HCT116 (cell line): ENCODE measurements around the gene MAP9. TPM values are rescaled to one million over a fixed set of nuclear protein-coding genes. Genes with fewer than 3 reads are reported as not detected.

Source experiments
- ATAC-seq: fragments of 200-7000 bp; cut with Tn5 transposase; 2 replicates; pipeline ENCODE4 v1.9.1; 2020; ENCODE audit warnings: mild to moderate bottlenecking, moderate library complexity
- BruUV-seq: library from RNA; stranded (reverse); fragments of 400-500 nt; replicated peaks from 2 replicates; lab custom pipeline; 2021; lab: Mats Ljungman, UMichigan
- CTCF ChIA-PET: fragments of 300-600 bp; sonication (Branson Sonifier 250); formaldehyde crosslinking; loops from one replicate; lab custom pipeline; 2021; ENCODE audit warnings: antibody characterized with exemption; lab: Charles Lee
- POLR2A ChIA-PET: fragments of 300-600, 350-600 bp; sonication (Branson Sonifier 250); formaldehyde crosslinking; loops from one replicate; lab custom pipeline; 2021; ENCODE audit warnings: antibody characterized with exemption; lab: Charles Lee
- RAD21 ChIA-PET, 2 experiments: fragments of 300-600 bp; sonication (Branson Sonifier 250); formaldehyde crosslinking; loops; one replicate each; lab custom pipeline; 2023; ENCODE audit warnings: low total read pairs in 2 of 2; ENCODE audit not compliant: uncharacterized antibody in 2 of 2, unreplicated experiment in 2 of 2, low non-redundant PET in 1 of 2; lab: Charles Lee
- DNase-seq: peaks from one replicate; pipeline ENCODE4 v3.0.0-alpha.2; 2010; ENCODE audit warnings: low read depth, low spot score
- H2AFZ ChIP-seq: fragments of 200-600 bp; shearing (Covaris generic), sonication (generic); 2 replicates; pipeline ENCODE4 v1.6.1; 2017; ENCODE audit warnings: low read depth, mixed run types, mixed read lengths, antibody characterized with exemption, low read length; ENCODE audit not compliant: poor library complexity, severe bottlenecking
- H3K27ac ChIP-seq: 2 replicates; pipeline ENCODE4 v1.5.1; 2012; ENCODE audit warnings: low read depth, low read length
- H3K27me3 ChIP-seq: fragments of 200-600 bp; sonication (generic); 2 replicates; pipeline ENCODE4 v1.6.1; 2016; ENCODE audit warnings: mixed run types, low read length, mixed read lengths; ENCODE audit not compliant: insufficient read depth
- H3K36me3 ChIP-seq, 2 experiments: fragments of 200-500 bp in 1 of 2; fragments of 200-600 bp in 1 of 2; sonication (Bioruptor generic) in 1 of 2; sonication (generic) in 1 of 2; 2 replicates each; pipeline versions ENCODE4 v1.5.1 to v1.6.1; 2014 to 2016; ENCODE audit warnings: low read length in 2 of 2, inconsistent platforms in 1 of 2, mixed read lengths in 1 of 2, mixed run types in 1 of 2; ENCODE audit not compliant: insufficient read depth in 2 of 2, control insufficient read depth in 1 of 2
- H3K4me1 ChIP-seq, 2 experiments: fragments of 200-600 bp in 1 of 2; sonication (generic) in 1 of 2; 2 replicates each; pipeline versions ENCODE4 v1.5.1 to v1.6.1; 2012 to 2017; ENCODE audit warnings: low read length in 2 of 2, inconsistent platforms in 1 of 2, mild to moderate bottlenecking in 1 of 2, mixed read lengths in 1 of 2, mixed run types in 1 of 2, moderate library complexity in 1 of 2; ENCODE audit not compliant: insufficient read depth in 2 of 2, control insufficient read depth in 1 of 2
- H3K4me2 ChIP-seq: fragments of 200-600 bp; sonication (generic); 2 replicates; pipeline ENCODE4 v1.6.1; 2017; ENCODE audit warnings: mixed run types, low read length, mixed read lengths
- H3K4me3 ChIP-seq, 2 experiments: fragments of 200-600 bp in 1 of 2; sonication (generic) in 1 of 2; replicated peaks in 1 of 2; 2 replicates each; pipeline ENCODE4 v1.5.1; 2011 to 2016; ENCODE audit warnings: low read length in 2 of 2, control low read depth in 1 of 2, low read depth in 1 of 2, mild to moderate bottlenecking in 1 of 2, mixed read lengths in 1 of 2, mixed run types in 1 of 2
- H3K79me2 ChIP-seq: fragments of 200-600 bp; sonication (generic); 2 replicates; pipeline ENCODE4 v1.6.1; 2017; ENCODE audit warnings: mild to moderate bottlenecking, mixed run types, low read length, moderate library complexity, mixed read lengths; ENCODE audit not compliant: insufficient read depth
- H3K9ac ChIP-seq: fragments of 200-600 bp; sonication (generic); 2 replicates; pipeline ENCODE4 v1.6.1; 2016; ENCODE audit warnings: low read length, mixed read lengths
- H3K9me2 ChIP-seq: fragments of 200-600 bp; sonication (generic), shearing (Covaris generic); 2 replicates; pipeline ENCODE4 v1.6.1; 2017; ENCODE audit warnings: mixed run types, mild to moderate bottlenecking, moderate library complexity; ENCODE audit not compliant: insufficient read depth
- H3K9me3 ChIP-seq, 2 experiments: fragments of 200-500 bp in 1 of 2; fragments of 200-600 bp in 1 of 2; sonication (Bioruptor generic) in 1 of 2; sonication (generic) in 1 of 2; 2 replicates each; pipeline ENCODE4 v1.6.1; 2014 to 2017; ENCODE audit warnings: low read length in 2 of 2, mixed read lengths in 2 of 2, inconsistent platforms in 1 of 2, low read depth in 1 of 2, mild to moderate bottlenecking in 1 of 2, mixed run types in 1 of 2, moderate library complexity in 1 of 2; ENCODE audit not compliant: control insufficient read depth in 1 of 2, insufficient read depth in 1 of 2
- H4K20me1 ChIP-seq: fragments of 200-600 bp; sonication (generic), shearing (Covaris generic); 2 replicates; pipeline ENCODE4 v1.6.1; 2017; ENCODE audit warnings: mixed run types, mild to moderate bottlenecking, moderate library complexity; ENCODE audit not compliant: insufficient read depth
- CEBPB ChIP-seq: IDR thresholded peaks from 2 replicates; pipeline ENCODE4 v1.6.1; 2012; ENCODE audit warnings: low read depth
- EGR1 ChIP-seq: IDR thresholded peaks from 2 replicates; pipeline ENCODE4 v1.6.1; 2012; ENCODE audit warnings: low read depth
- EZH2 ChIP-seq: fragments of 200-600 bp; sonication (generic); IDR thresholded peaks from 2 replicates; pipeline ENCODE4 v1.6.1; 2017; ENCODE audit warnings: antibody characterized with exemption, mixed run types
- EZH2phosphoT487 ChIP-seq: fragments of 200-600 bp; IDR thresholded peaks from 2 replicates; pipeline ENCODE4 v1.6.1; 2018; ENCODE audit warnings: antibody characterized with exemption, borderline replicate concordance
- FOSL1 ChIP-seq: IDR thresholded peaks from 2 replicates; pipeline ENCODE4 v1.6.1; 2012; ENCODE audit warnings: low read depth
- MAX ChIP-seq: IDR thresholded peaks from 2 replicates; pipeline ENCODE4 v1.6.1; 2012
- POLR2A ChIP-seq: IDR thresholded peaks from 2 replicates; pipeline ENCODE4 v1.7.0; 2011; ENCODE audit warnings: borderline replicate concordance; ENCODE audit not compliant: insufficient read depth, insufficient read length; ENCODE audit errors: extremely low read depth
- SIN3A ChIP-seq: IDR thresholded peaks from 2 replicates; pipeline ENCODE4 v1.6.1; 2012; ENCODE audit warnings: low read depth
- TCF7L2 ChIP-seq: IDR thresholded peaks from 2 replicates; pipeline ENCODE4 v1.7.0; 2011; ENCODE audit warnings: borderline replicate concordance, inconsistent platforms; ENCODE audit not compliant: insufficient read depth, insufficient read length; ENCODE audit errors: extremely low read depth
- YY1 ChIP-seq: IDR thresholded peaks from 2 replicates; pipeline ENCODE4 v1.6.1; 2011; ENCODE audit warnings: low read length, low read depth, moderate library complexity, mild to moderate bottlenecking; ENCODE audit not compliant: insufficient replicate concordance; ENCODE audit errors: extremely low read depth
- ZFX ChIP-seq: fragments of 450-650 bp; IDR thresholded peaks from 2 replicates; pipeline ENCODE4 v1.6.1; 2017
- intact Hi-C: fragments of 100-400 bp; cut with micrococcal nuclease; formaldehyde crosslinking; loops from 2 replicates; pipeline ENCODE4 v1.10.0; 2022
- total RNA-seq: library from RNA; stranded (reverse); gene quantifications from one replicate; pipeline ENCODE4 v1.2.1, GENCODE V29; 2021; ENCODE audit not compliant: unreplicated experiment

Gene MAP9
- total RNA-seq, 1 experiment from 2014 or later = 0.32 TPM

- POLR2A ChIA-PET = no interaction called here
- RAD21 ChIA-PET = no interaction called here
- intact Hi-C loops = no loop called here
- Histone ChIP-seq H3K79me2 (no peaks in the 10 kb centered on the region), H4K20me1 (no peaks in the 10 kb centered on the region), H3K4me3 (no peak overlapping the region), H3K9me2 (no peaks in the 10 kb centered on the region), H3K4me1 (no peaks in the 10 kb centered on the region), H3K27ac (no peak overlapping the region), H3K9me3 (no peaks in the 10 kb centered on the region), H3K27me3 (no peaks in the 10 kb centered on the region), H3K36me3 (no peaks in the 10 kb centered on the region), H3K4me2 (no peak overlapping the region), H3K9ac (no peak overlapping the region), H2AFZ (no peak overlapping the region)
- TF ChIP-seq MAX (no peak), EGR1 (no peak), TCF7L2 (no peak), CEBPB (no peak), EZH2phosphoT487 (no peak), SIN3A (no peak), FOSL1 (no peak), POLR2A (no peak), EZH2 (no peak), ZFX (no peak), YY1 (no peak)
- BruUV-seq = no TSS peak
- CTCF ChIA-PET = no interaction called here
- ATAC-seq (no peak), DNase-seq (no peak)
Measured at GRCh38 chr4:155419266-155419665, 42.5 kb upstream of the MAP9 start.

- no peak for DNase-seq
- no peaks in the 10 kb centered on the region for H3K9me2 ChIP-seq
- H3K27me3 ChIP-seq = no peaks in the 10 kb centered on the region
- H3K36me3 ChIP-seq = no peaks in the 10 kb centered on the region
- ChIA-PET POLR2A (no interaction called here), RAD21 (no interaction called here), CTCF (no interaction called here)
- no peak overlapping the region for H2AFZ ChIP-seq
- no peak overlapping the region for H3K27ac ChIP-seq
- H3K9ac ChIP-seq = no peak overlapping the region
- no peak overlapping the region for H3K4me3 ChIP-seq
- no peaks in the 10 kb centered on the region for H4K20me1 ChIP-seq
- ATAC-seq = no peak
- no TSS peak for BruUV-seq
- H3K79me2 ChIP-seq = no peaks in the 10 kb centered on the region
- intact Hi-C loops = no loop called here
- TF ChIP-seq EGR1 (no peak), CEBPB (no peak), ZFX (no peak), SIN3A (no peak), EZH2phosphoT487 (no peak)
- no peaks in the 10 kb centered on the region for H3K4me1 ChIP-seq
- no peaks in the 10 kb centered on the region for H3K9me3 ChIP-seq
- H3K4me2 ChIP-seq = no peak overlapping the region
Measured at GRCh38 chr4:155415662-155416061, 38.9 kb upstream of the MAP9 start.
